Lower lobe of right lung (tissue), 2 donors: ENCODE measurements around the gene IAH1. TPM values are rescaled to one million over a fixed set of nuclear protein-coding genes. Genes with fewer than 3 reads are reported as not detected.
A peak's percentile ranks its signal among the peaks of the same experiment; 100 is the strongest.

Source experiments
- ATAC-seq, 2 donors: fragments of 200-7000 bp; cut with Tn5 transposase; one replicate each; pipeline ENCODE4 v1.9.1; 2020 to 2022; ENCODE audit warnings: mild to moderate bottlenecking in 2 of 2, moderate library complexity in 2 of 2
- DNase-seq: peaks from one replicate; pipeline ENCODE4 v3.0.0-alpha.2; 2020
- H3K27ac ChIP-seq: fragments of 200-600 bp; one replicate; pipeline ENCODE4 v1.8.0; 2022
- H3K27me3 ChIP-seq: fragments of 200-600 bp; one replicate; pipeline ENCODE4 v1.8.0; 2022; ENCODE audit warnings: low read depth
- H3K36me3 ChIP-seq: fragments of 200-600 bp; one replicate; pipeline ENCODE4 v1.8.0; 2022; ENCODE audit warnings: mild to moderate bottlenecking
- H3K4me1 ChIP-seq: fragments of 200-600 bp; one replicate; pipeline ENCODE4 v1.8.0; 2022
- H3K4me3 ChIP-seq: fragments of 200-600 bp; one replicate; pipeline ENCODE4 v1.8.0; 2022; ENCODE audit warnings: mild to moderate bottlenecking
- H3K9me3 ChIP-seq: fragments of 200-600 bp; one replicate; pipeline ENCODE4 v1.8.0; 2022
- CTCF ChIP-seq: fragments of 200-600 bp; IDR thresholded peaks from one replicate; pipeline ENCODE4 v1.8.0; 2022; ENCODE audit warnings: antibody characterized with exemption, mild to moderate bottlenecking
- intact Hi-C: fragments of 100-400 bp; cut with DNase I; formaldehyde crosslinking; loops from one replicate; pipeline ENCODE4 v1.11.0; 2022
- total RNA-seq: library from RNA; stranded (reverse); fragmentation: NEBNext Ultra II Directional; extraction: Animal tissue kit (Norgen Biotek cat#: 25700); gene quantifications from one replicate; pipeline ENCODE4 v1.2.1, GENCODE V29; 2021
- donor health status: DM: no; HTN: yes; CAD: no; lungs with severe emphysema.

IAH1 gene
- total RNA-seq, 1 donor from 2014 or later, result 42.6 TPM

- no peak overlapping the region for H3K4me3 ChIP-seq
- no peaks in the 10 kb centered on the region for H3K4me1 ChIP-seq
- DNase-seq (no peak), ATAC-seq (no peak)
- no peak for TF ChIP-seq CTCF
- H3K27me3 ChIP-seq, result no peaks in the 10 kb centered on the region
- peaks cover 99% of the 10 kb centered on the region for H3K36me3 ChIP-seq
- no peaks in the 10 kb centered on the region for H3K9me3 ChIP-seq
- no peak overlapping the region for H3K27ac ChIP-seq
- intact Hi-C loops, result no loop called here
Measured at GRCh38 chr2:9483107-9483506, 8.8 kb downstream of the IAH1 start.

GRCh38 chr2:9484533-9484932, 10.2 kb downstream of the IAH1 start:
- no peak overlapping the region for H3K4me3 ChIP-seq
- no peak overlapping the region for H3K27ac ChIP-seq
- no peaks in the 10 kb centered on the region for H3K27me3 ChIP-seq
- H3K9me3 ChIP-seq, result no peaks in the 10 kb centered on the region
- intact Hi-C loops, result no loop called here
- H3K4me1 ChIP-seq, result no peaks in the 10 kb centered on the region
- peaks cover 99% of the 10 kb centered on the region for H3K36me3 ChIP-seq
- DNase-seq (no peak), ATAC-seq (no peak)
- no peak for TF ChIP-seq CTCF

- Histone ChIP-seq H3K9me3 (no peaks in the 10 kb centered on the region), H3K36me3 (peaks cover 99% of the 10 kb centered on the region), H3K4me1 (no peaks in the 10 kb centered on the region), H3K27me3 (no peaks in the 10 kb centered on the region), H3K4me3 (no peak overlapping the region), H3K27ac (no peak overlapping the region)
- intact Hi-C loops, result no loop called here
- DNase-seq, result no peak
- no peak for ATAC-seq
- TF ChIP-seq CTCF, result no peak
Measured at GRCh38 chr2:9488583-9489547, 14.5 kb downstream of the IAH1 start.

- intact Hi-C loops, result no loop called here
- Histone ChIP-seq H3K27ac (no peak overlapping the region), H3K36me3 (peaks cover 99% of the 10 kb centered on the region), H3K4me3 (no peak overlapping the region), H3K27me3 (no peaks in the 10 kb centered on the region), H3K4me1 (no peaks in the 10 kb centered on the region), H3K9me3 (no peaks in the 10 kb centered on the region)
- no peak for DNase-seq
- no peak for ATAC-seq
- TF ChIP-seq CTCF, result no peak
Measured at GRCh38 chr2:9490789-9491188, 16.4 kb downstream of the IAH1 start.

- intact Hi-C loops, result no loop called here
- Histone ChIP-seq H3K27ac (no peak overlapping the region), H3K4me3 (no peak overlapping the region), H3K36me3 (peaks cover 100% of the 10 kb centered on the region), H3K9me3 (no peaks in the 10 kb centered on the region), H3K27me3 (no peaks in the 10 kb centered on the region), H3K4me1 (no peaks in the 10 kb centered on the region)
- DNase-seq (no peak), ATAC-seq (peak; percentile 50 to 62)
- no peak for TF ChIP-seq CTCF
Measured at GRCh38 chr2:9492927-9493326, 18.6 kb downstream of the IAH1 start.
